Muscle layer of duodenum (tissue), 2 donors: ENCODE measurements around the gene UBE2R2.

ENCODE experiments used
- H3K27ac ChIP-seq: one replicate; pipeline ENCODE4 v1.7.0; 2013; ENCODE audit warnings: mild to moderate bottlenecking, low read length
- H3K27me3 ChIP-seq: one replicate; pipeline ENCODE4 v1.7.0; 2013; ENCODE audit warnings: low read depth, mild to moderate bottlenecking, control low read depth, low read length
- H3K36me3 ChIP-seq, 2 donors: one replicate each; pipeline ENCODE4 v1.7.0; 2013; ENCODE audit warnings: low read length in 2 of 2, control low read depth in 1 of 2, mild to moderate bottlenecking in 1 of 2; ENCODE audit not compliant: insufficient read depth in 2 of 2, control insufficient read depth in 1 of 2
- H3K4me1 ChIP-seq, 2 donors: one replicate each; pipeline ENCODE4 v1.7.0; 2013; ENCODE audit warnings: low read length in 2 of 2, mild to moderate bottlenecking in 2 of 2, control low read depth in 1 of 2, moderate library complexity in 1 of 2; ENCODE audit not compliant: insufficient read depth in 2 of 2, control insufficient read depth in 1 of 2
- H3K4me3 ChIP-seq, 2 donors: one replicate each; pipeline ENCODE4 v1.7.0; 2013; ENCODE audit warnings: low read length in 2 of 2, low read depth in 1 of 2, mild to moderate bottlenecking in 1 of 2
- H3K9me3 ChIP-seq, 2 donors: one replicate each; pipeline ENCODE4 v1.7.0; 2013; ENCODE audit warnings: low read length in 2 of 2, control low read depth in 1 of 2, mild to moderate bottlenecking in 1 of 2; ENCODE audit not compliant: control insufficient read depth in 1 of 2
- donor health status: healthy.

Gene UBE2R2

GRCh38 chr9:33903157-33903780, 86.3 kb downstream of the UBE2R2 start:
- Histone ChIP-seq H3K9me3 (no peaks in the 10 kb centered on the region), H3K4me1 (no peaks in the 10 kb centered on the region), H3K4me3 (no peak overlapping the region), H3K27ac (no peak overlapping the region), H3K36me3 (peaks cover 9 to 24% of the 10 kb centered on the region in 2 donors), H3K27me3 (no peaks in the 10 kb centered on the region)

DNA sequence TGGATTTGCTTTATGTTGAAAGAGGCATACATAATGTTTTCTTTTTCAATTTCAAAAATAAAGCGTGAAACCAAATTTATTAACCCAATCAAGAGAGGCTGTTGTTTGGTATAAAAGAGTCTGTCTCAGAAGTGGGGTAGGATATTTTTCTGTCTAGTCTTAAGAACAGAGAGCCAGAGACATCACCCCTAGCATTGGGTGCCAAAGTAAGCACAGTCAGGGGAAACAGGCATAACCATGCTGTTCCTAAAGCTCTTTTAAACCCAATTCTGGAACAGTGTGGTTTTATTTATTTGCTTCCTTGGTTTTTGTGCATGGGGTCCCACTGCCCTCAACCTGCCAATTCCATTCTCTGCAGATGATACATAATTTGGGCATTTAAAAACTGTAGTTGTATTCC, 88.2 kb downstream of the UBE2R2 start:
- H3K36me3 ChIP-seq: peaks cover 9 to 16% of the 10 kb centered on the region in 2 donors
- no peaks in the 10 kb centered on the region for H3K27me3 ChIP-seq
- no peaks in the 10 kb centered on the region for H3K9me3 ChIP-seq
- no peak overlapping the region for H3K4me3 ChIP-seq
- no peaks in the 10 kb centered on the region for H3K4me1 ChIP-seq
- no peak overlapping the region for H3K27ac ChIP-seq

DNA sequence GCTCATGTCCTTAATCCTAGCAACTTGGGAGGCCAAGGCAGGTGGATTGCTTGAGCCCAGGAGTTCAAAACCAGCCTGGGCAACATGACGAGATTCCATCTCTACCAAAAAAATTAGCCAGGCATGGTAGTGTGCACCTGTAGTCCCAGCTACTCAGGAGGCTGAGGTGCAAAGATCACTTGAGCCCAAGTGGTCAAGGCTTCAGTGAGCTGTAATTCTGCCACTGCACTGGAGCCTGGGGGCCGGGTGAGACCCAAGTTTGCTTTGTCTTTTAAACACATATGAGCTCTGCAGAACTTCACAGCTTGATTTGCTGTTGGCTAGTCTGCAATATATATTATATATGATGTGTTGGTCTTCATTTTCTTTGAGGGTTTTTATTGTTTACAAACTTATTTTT, 89.8 kb downstream of the UBE2R2 start:
- no peak overlapping the region for H3K4me3 ChIP-seq
- no peaks in the 10 kb centered on the region for H3K4me1 ChIP-seq
- H3K9me3 ChIP-seq: no peaks in the 10 kb centered on the region
- H3K27ac ChIP-seq: no peak overlapping the region
- peaks cover 0 to 5% of the 10 kb centered on the region in 2 donors for H3K36me3 ChIP-seq
- no peaks in the 10 kb centered on the region for H3K27me3 ChIP-seq

GRCh38 chr9:33907347-33907746, 90.4 kb downstream of the UBE2R2 start:
- Histone ChIP-seq H3K4me1 (no peaks in the 10 kb centered on the region), H3K4me3 (no peak overlapping the region), H3K27ac (no peak overlapping the region), H3K9me3 (no peaks in the 10 kb centered on the region), H3K36me3 (peaks cover 0 to under 1% of the 10 kb centered on the region in 2 donors), H3K27me3 (no peaks in the 10 kb centered on the region)

- Histone ChIP-seq H3K27ac (no peak overlapping the region), H3K27me3 (no peaks in the 10 kb centered on the region), H3K4me3 (no peak overlapping the region), H3K36me3 (peaks cover 0 to 5% of the 10 kb centered on the region in 2 donors), H3K4me1 (no peaks in the 10 kb centered on the region), H3K9me3 (no peaks in the 10 kb centered on the region)
These were observed 91.2 kb downstream of the UBE2R2 start for GRCh38 chr9:33908114-33908513.

- H3K27ac ChIP-seq: no peak overlapping the region
- no peaks in the 10 kb centered on the region for H3K27me3 ChIP-seq
- H3K9me3 ChIP-seq: no peaks in the 10 kb centered on the region
- H3K36me3 ChIP-seq: peaks cover 3 to 9% of the 10 kb centered on the region in 2 donors
- no peaks in the 10 kb centered on the region for H3K4me1 ChIP-seq
- H3K4me3 ChIP-seq: no peak overlapping the region
These were observed 91.8 kb downstream of the UBE2R2 start for GRCh38 chr9:33908749-33909148.

DNA sequence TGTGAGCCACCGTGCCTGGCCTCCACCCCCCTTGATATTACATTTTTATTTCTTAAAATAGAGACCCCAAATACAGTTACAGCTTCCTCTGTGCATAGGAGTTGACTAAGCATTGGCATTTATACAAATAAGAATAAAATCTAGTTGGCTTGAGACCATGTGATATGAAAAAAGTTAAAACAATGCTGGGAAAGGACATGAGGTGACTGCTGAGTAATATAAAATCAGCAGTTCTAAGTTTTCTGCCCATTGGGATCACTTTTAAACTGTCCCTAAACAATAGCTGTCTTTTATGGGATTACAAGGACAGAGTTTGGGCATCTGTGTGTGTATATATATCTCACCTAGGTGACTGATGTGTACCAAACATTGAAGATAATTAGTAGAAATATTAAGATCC, 96.6 kb downstream of the UBE2R2 start:
- no peaks in the 10 kb centered on the region for H3K4me1 ChIP-seq
- H3K27ac ChIP-seq: no peak overlapping the region
- H3K36me3 ChIP-seq: peaks cover 28 to 32% of the 10 kb centered on the region in 2 donors
- H3K9me3 ChIP-seq: no peaks in the 10 kb centered on the region
- no peak overlapping the region for H3K4me3 ChIP-seq
- H3K27me3 ChIP-seq: no peaks in the 10 kb centered on the region

DNA sequence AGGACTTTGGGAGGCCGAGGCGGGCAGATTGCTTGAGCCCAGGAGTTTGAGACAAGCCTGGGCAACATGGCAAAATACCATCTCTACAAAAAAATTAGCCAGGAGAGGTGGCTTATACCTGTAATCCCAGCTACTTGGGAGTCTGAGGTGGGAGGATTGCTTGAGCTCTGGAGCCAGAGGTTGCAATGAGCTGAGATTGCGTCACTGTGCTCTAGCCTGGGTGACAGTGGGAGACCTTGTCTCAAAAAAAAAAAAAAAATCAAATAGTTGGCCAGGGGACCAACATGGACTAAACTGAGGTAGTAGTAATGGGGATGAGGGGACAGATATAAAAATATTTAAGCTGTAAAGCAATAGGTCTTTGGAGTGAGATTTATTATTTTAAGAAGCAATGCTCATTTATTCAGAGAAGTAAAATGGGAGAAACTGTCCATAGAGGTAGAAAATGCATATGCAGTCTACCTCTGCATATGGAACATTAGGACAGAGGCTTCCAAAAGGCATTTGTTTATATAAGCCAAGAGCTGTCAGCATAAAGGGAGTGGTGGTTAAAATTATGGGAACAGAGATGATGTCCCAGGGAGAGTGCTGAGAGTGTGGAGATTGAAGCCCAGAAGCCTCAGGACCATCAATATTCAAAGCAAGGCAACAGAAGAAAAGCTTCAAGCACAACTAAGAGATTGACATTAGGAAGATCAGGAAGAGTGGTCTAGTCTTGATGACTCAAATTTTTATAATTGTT, 98.1 kb downstream of the UBE2R2 start:
- no peaks in the 10 kb centered on the region for H3K4me1 ChIP-seq
- H3K36me3 ChIP-seq: peaks cover 39 to 46% of the 10 kb centered on the region in 2 donors
- no peaks in the 10 kb centered on the region for H3K9me3 ChIP-seq
- no peak overlapping the region for H3K27ac ChIP-seq
- H3K4me3 ChIP-seq: no peak overlapping the region
- H3K27me3 ChIP-seq: no peaks in the 10 kb centered on the region

DNA sequence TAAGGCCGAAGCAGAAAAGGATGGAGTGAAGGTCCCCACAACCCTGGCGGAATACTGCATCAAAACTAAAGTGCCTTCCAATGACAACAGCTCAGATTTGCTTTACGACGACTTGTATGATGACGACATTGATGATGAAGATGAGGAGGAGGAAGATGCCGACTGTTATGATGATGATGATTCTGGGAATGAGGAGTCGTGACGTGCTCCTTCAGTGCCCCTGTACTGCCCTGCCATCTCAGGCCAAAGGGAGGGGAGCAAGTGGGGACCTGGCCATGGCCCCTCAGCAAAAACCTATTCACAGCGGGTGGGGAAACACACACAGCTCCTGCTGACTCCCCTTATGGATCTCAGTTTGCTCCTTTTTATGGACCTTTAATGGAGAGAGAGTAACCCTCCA, 100.1 kb downstream of the UBE2R2 start:
- Histone ChIP-seq H3K4me3 (no peak overlapping the region), H3K27me3 (no peaks in the 10 kb centered on the region), H3K27ac (no peak overlapping the region), H3K9me3 (no peaks in the 10 kb centered on the region), H3K4me1 (no peaks in the 10 kb centered on the region), H3K36me3 (peaks cover 52 to 59% of the 10 kb centered on the region in 2 donors)

GRCh38 chr9:33919276-33919897, 102.4 kb downstream of the UBE2R2 start:
- H3K27ac ChIP-seq: no peak overlapping the region
- no peaks in the 10 kb centered on the region for H3K4me1 ChIP-seq
- H3K36me3 ChIP-seq: peaks cover 66 to 68% of the 10 kb centered on the region in 2 donors

GRCh38 chr9:33921967-33922895, 105.3 kb downstream of the UBE2R2 start:
- Histone ChIP-seq H3K27me3 (no peaks in the 10 kb centered on the region), H3K36me3 (peaks cover 70 to 82% of the 10 kb centered on the region in 2 donors), H3K27ac (no peak overlapping the region), H3K4me1 (peaks cover 0 to 15% of the 10 kb centered on the region in 2 donors), H3K4me3 (no peak overlapping the region), H3K9me3 (no peaks in the 10 kb centered on the region)

More at GRCh38 chr9:33919276-33919897, 102.4 kb downstream of the UBE2R2 start:
- Histone ChIP-seq H3K27me3 (no peaks in the 10 kb centered on the region), H3K4me3 (no peak overlapping the region), H3K9me3 (no peaks in the 10 kb centered on the region)
